Endodermal cell (in vitro differentiated cells): ENCODE data around the gene HNRNPA0. TPM values are rescaled to one million over a fixed set of nuclear protein-coding genes. Genes with fewer than 3 reads are reported as not detected.
A peak's percentile ranks its signal among the peaks of the same experiment; 100 is the strongest.
"Not testable (repeated sequence)": the region's sequence is repeated elsewhere in the genome, so short reads cannot be mapped to it uniquely, and the experiment has no call there.

Experiments
- DNase-seq: peaks from one replicate; pipeline ENCODE4 v3.0.0-alpha.2; 2017
- H3K27ac ChIP-seq: 2 replicates; pipeline ENCODE4 v1.5.1; 2013; ENCODE audit warnings: mild to moderate bottlenecking, low read depth, low read length, moderate library complexity
- H3K27me3 ChIP-seq: 2 replicates; pipeline ENCODE4 v1.6.1; 2013; ENCODE audit warnings: mild to moderate bottlenecking, low read length, moderate library complexity; ENCODE audit not compliant: insufficient read depth, control insufficient read depth, poor library complexity, severe bottlenecking
- H3K36me3 ChIP-seq: 2 replicates; pipeline ENCODE4 v1.7.0; 2013; ENCODE audit warnings: mild to moderate bottlenecking, low read length, moderate library complexity; ENCODE audit not compliant: control insufficient read depth, insufficient read depth
- H3K4me1 ChIP-seq: one replicate; pipeline ENCODE4 v1.7.0; 2013; ENCODE audit warnings: low read length; ENCODE audit not compliant: control insufficient read depth, insufficient read depth
- H3K4me3 ChIP-seq: 2 replicates; pipeline ENCODE4 v1.5.1; 2013; ENCODE audit warnings: mild to moderate bottlenecking, low read length, moderate library complexity
- H3K9ac ChIP-seq: 2 replicates; pipeline ENCODE4 v1.6.1; 2013; ENCODE audit warnings: mild to moderate bottlenecking, low read length, moderate library complexity; ENCODE audit not compliant: poor library complexity, severe bottlenecking; ENCODE audit errors: extremely low read depth
- H3K9me3 ChIP-seq: 2 replicates; pipeline ENCODE4 v1.6.1; 2013; ENCODE audit warnings: mild to moderate bottlenecking, low read length, moderate library complexity; ENCODE audit not compliant: control insufficient read depth
- H3K27ac Mint-ChIP-seq: 2 replicates; pipeline ENCODE4 v1.8.0; 2020; ENCODE audit warnings: mixed read lengths
- H3K27me3 Mint-ChIP-seq: 2 replicates; pipeline ENCODE4 v1.8.0; 2021; ENCODE audit warnings: mild to moderate bottlenecking, mixed read lengths; ENCODE audit not compliant: insufficient read depth
- H3K36me3 Mint-ChIP-seq: 2 replicates; pipeline ENCODE4 v1.8.0; 2020; ENCODE audit warnings: low read depth, mixed read lengths
- H3K4me1 Mint-ChIP-seq: 2 replicates; pipeline ENCODE4 v1.8.0; 2020; ENCODE audit warnings: mixed read lengths
- H3K4me3 Mint-ChIP-seq: 2 replicates; pipeline ENCODE4 v1.8.0; 2020; ENCODE audit warnings: mild to moderate bottlenecking, moderate library complexity, mixed read lengths
- H3K9me3 Mint-ChIP-seq: 2 replicates; pipeline ENCODE4 v1.8.0; 2020; ENCODE audit warnings: mild to moderate bottlenecking, mixed read lengths
- WGBS, 2 experiments: methylation state at CpG; one replicate each; pipeline versions ENCODE4 v1.1.5 to v1.1.7; 2013; ENCODE audit warnings: missing lambda C conversion rate in 2 of 2, mixed read lengths in 1 of 2; ENCODE audit not compliant: insufficient coverage in 1 of 2, insufficient read length in 1 of 2; 5-methylcytosine and 5-hydroxymethylcytosine counted together
- total RNA-seq, 2 donors: library from RNA; stranded (reverse); fragmentation: NEBNext Ultra II Directional in 1 of 2; extraction: Animal tissue kit (Norgen Biotek cat#: 25700) in 1 of 2; gene quantifications; 2 replicates in 1 of 2; 3 replicates in 1 of 2; pipeline ENCODE4 v1.2.1, GENCODE V29; 2021
- TF ChIP-seq, protein P1 (sequence below): fragments of 200-600 bp; sonication (generic); conservative IDR thresholded peaks from 2 replicates; pipeline ENCODE4 v1.5.0; 2021; ENCODE audit warnings: antibody characterized with exemption, mild to moderate bottlenecking

The HNRNPA0 gene
- total RNA-seq, 2 donors from 2014 or later = 50.7 to 61.0 TPM

DNA sequence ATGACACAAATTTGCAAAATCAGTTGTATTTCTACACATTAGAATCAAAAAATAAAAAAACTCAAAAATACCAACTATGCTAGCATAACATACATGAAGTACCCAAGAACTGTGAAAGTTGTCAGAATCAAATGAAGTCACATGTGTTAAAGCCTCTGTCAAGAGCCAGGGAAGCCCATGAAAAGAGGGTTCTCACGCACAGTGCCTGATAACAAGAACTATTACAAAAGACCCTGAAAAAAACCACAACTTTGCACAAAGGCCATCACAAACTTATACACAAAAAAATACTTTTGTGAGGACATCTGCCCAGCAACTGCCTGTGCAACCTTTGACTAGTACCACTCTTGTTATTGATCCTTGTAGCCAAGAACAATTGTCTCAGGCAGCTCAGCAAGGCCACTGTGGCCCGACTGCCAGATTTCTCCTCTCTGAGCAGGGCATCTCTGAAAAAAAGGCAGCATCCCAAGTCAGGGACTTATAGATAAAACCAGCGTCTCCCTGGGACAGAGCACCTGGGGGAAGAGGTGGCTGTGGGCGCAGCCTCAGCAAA lies 28.9 kb upstream of the HNRNPA0 start:
- DNase-seq = no peak
- Mint-ChIP-seq H3K27ac (no peak overlapping the region), H3K9me3 (no peaks in the 10 kb centered on the region), H3K4me3 (no peak overlapping the region), H3K36me3 (no peaks in the 10 kb centered on the region), H3K4me1 (no peaks in the 10 kb centered on the region), H3K27me3 (peaks cover 24% of the 10 kb centered on the region)
- Histone ChIP-seq H3K4me3 (no peak overlapping the region), H3K9me3 (no peaks in the 10 kb centered on the region), H3K9ac (no peak overlapping the region), H3K36me3 (no peaks in the 10 kb centered on the region), H3K27ac (no peak overlapping the region), H3K4me1 (no peaks in the 10 kb centered on the region), H3K27me3 (no peaks in the 10 kb centered on the region)
- TF ChIP-seq, protein P1, sequence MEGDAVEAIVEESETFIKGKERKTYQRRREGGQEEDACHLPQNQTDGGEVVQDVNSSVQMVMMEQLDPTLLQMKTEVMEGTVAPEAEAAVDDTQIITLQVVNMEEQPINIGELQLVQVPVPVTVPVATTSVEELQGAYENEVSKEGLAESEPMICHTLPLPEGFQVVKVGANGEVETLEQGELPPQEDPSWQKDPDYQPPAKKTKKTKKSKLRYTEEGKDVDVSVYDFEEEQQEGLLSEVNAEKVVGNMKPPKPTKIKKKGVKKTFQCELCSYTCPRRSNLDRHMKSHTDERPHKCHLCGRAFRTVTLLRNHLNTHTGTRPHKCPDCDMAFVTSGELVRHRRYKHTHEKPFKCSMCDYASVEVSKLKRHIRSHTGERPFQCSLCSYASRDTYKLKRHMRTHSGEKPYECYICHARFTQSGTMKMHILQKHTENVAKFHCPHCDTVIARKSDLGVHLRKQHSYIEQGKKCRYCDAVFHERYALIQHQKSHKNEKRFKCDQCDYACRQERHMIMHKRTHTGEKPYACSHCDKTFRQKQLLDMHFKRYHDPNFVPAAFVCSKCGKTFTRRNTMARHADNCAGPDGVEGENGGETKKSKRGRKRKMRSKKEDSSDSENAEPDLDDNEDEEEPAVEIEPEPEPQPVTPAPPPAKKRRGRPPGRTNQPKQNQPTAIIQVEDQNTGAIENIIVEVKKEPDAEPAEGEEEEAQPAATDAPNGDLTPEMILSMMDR = no peak
- WGBS, 2 experiments = 81 to 82% methylated on average over 3 to 4 of the region's 4 CpGs

DNA sequence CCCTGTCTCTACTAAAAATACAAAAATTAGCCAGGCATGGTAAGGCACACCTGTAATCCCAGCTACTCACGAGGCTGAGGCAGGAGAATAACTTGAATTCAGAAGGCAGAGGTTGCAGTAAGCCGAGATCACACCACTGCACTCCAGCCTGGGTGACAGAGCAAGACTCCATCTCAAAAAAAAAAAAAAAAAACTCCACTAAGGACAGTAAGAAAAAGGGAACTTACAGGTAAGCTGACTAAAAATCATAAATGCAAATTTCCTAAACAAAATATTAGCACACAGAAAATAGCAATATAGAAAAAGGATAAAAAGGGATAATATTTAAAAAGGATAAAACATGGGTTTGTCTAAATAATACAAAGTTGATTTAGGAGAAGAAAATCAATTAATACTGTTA lies 27.9 kb upstream of the HNRNPA0 start:
- no peak overlapping the region for H3K4me3 ChIP-seq
- no peaks in the 10 kb centered on the region for H3K27me3 ChIP-seq
- WGBS, 2 experiments = 74 to 100% methylated on average over 1 to 2 of the region's 2 CpGs
- H3K9me3 ChIP-seq = no peaks in the 10 kb centered on the region
- Mint-ChIP-seq H3K27ac (no peak overlapping the region), H3K27me3 (peaks cover 16% of the 10 kb centered on the region), H3K4me3 (no peak overlapping the region), H3K9me3 (no peaks in the 10 kb centered on the region), H3K36me3 (no peaks in the 10 kb centered on the region), H3K4me1 (no peaks in the 10 kb centered on the region)
- no peaks in the 10 kb centered on the region for H3K36me3 ChIP-seq
- H3K27ac ChIP-seq = no peak overlapping the region
- no peak for DNase-seq
- no peak overlapping the region for H3K9ac ChIP-seq
- no peaks in the 10 kb centered on the region for H3K4me1 ChIP-seq
- TF ChIP-seq, protein P1 = no peak

DNA sequence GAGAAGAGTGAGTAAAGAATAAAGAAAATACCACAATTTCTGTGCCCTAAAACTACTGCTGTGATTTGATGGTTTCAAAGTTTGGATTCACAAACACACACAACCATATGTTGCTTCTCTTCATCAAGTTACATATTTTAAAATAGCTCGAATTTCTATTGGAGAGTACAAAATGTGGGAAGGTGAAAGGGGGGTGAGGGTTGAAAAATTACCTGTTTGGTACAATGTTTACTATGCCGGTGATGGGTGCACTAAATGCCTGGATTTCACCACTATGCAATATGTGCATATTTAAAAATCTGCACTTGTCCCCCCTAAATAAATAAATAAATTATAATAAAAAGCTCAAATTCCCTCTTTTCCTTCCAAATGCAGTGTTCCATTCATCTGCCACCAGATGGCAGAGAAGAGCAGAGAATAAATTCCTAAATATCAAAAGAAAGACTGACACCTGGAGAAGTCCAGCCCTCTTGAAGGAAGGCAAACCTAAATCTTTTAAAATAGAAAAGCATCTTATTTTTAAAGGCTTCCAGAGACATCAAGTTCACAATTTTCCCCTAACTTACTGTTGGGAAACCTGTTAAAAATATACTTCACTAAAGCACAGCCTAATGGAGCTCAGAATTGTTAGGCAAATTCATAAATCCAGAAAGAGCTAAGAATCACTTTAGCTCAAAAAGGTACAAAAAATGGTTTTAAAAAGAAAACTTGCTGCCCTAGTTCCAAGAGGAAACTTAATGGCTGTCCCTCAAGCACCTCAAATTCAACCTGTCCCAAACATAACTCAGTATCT lies 24.8 kb upstream of the HNRNPA0 start:
- Histone ChIP-seq H3K36me3 (no peaks in the 10 kb centered on the region), H3K9me3 (no peaks in the 10 kb centered on the region), H3K27me3 (no peaks in the 10 kb centered on the region), H3K27ac (no peak overlapping the region), H3K9ac (no peak overlapping the region), H3K4me1 (no peaks in the 10 kb centered on the region), H3K4me3 (no peak overlapping the region)
- H3K27ac Mint-ChIP-seq = no peak overlapping the region
- no peak for DNase-seq
- no peaks in the 10 kb centered on the region for H3K9me3 Mint-ChIP-seq
- no peaks in the 10 kb centered on the region for H3K4me1 Mint-ChIP-seq
- TF ChIP-seq, protein P1 = peak; percentile 87
- H3K4me3 Mint-ChIP-seq = no peak overlapping the region
- H3K36me3 Mint-ChIP-seq = no peaks in the 10 kb centered on the region
- peaks cover 2% of the 10 kb centered on the region for H3K27me3 Mint-ChIP-seq
- 71% methylated on average over 2 of the region's 2 CpGs; no CpG with 5 or more reads in 1 of the 2 experiments for WGBS, 2 experiments

DNA sequence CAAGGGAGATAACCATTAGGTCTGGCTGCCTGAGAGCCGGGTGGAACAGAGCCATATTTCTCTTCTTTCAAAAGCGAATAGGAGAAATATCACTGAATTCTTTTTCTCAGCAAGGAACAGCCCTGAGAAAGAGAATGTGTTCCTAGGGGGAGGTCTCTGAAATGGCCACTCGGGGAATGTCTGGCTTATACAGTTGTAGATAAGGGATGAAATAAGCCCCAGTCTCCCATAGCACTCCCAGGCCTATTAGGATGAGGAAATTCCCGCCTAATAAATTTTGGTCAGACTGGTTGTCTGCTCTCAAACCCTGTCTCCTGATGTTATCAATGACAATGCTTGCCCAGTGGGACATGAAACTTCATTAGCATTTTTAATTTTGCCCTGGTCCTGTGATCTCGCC lies 13.8 kb upstream of the HNRNPA0 start:
- not testable (repeated sequence) for H3K27me3 ChIP-seq, H3K4me3 Mint-ChIP-seq, H3K27ac ChIP-seq, H3K4me1 Mint-ChIP-seq, H3K27ac Mint-ChIP-seq, H3K9ac ChIP-seq, H3K4me3 ChIP-seq, H3K36me3 Mint-ChIP-seq, H3K36me3 ChIP-seq, H3K4me1 ChIP-seq, H3K27me3 Mint-ChIP-seq
- peaks cover 39% of the 10 kb centered on the region for H3K9me3 Mint-ChIP-seq
- DNase-seq = peak; percentile 46
- WGBS, 2 experiments = 86 to 92% methylated on average over 2 to 5 of the region's 5 CpGs
- H3K9me3 ChIP-seq = peaks cover 31% of the 10 kb centered on the region
